HL-60/S4 treated with phorbol 12-myristate 13-acetate at 8.2 ng/mL for 4 days and 3 days (cell line): ENCODE data around the gene TRAPPC2L.

Source experiments
- in situ Hi-C: fragments of 300-500 bp; cut with MboI; formaldehyde crosslinking; loops from 2 replicates; pipeline ENCODE4 v1.15.0; 2022; ENCODE audit warnings: low sequenced_read_pairs

TRAPPC2L gene

GRCh38 chr16:88856828-88857727 is at the start of gene TRAPPC2L, which contains the start of gene GALNS:
TRAPPC2L (plus strand) TSS chr16:88857127; CDS start chr16:88857151, 24 bp downstream.
GALNS (minus strand) TSS chr16:88856947; CDS start chr16:88856877, 70 bp downstream.
- in situ Hi-C loops: no loop called here

- in situ Hi-C loops: no loop called here
Measured at GRCh38 chr16:88807142-88807625, 49.7 kb upstream of the TRAPPC2L start.

- in situ Hi-C loops: no loop called here
Measured at GRCh38 chr16:88807626-88808453, 49.1 kb upstream of the TRAPPC2L start.

- in situ Hi-C loops: no loop called here
Measured at GRCh38 chr16:88809068-88809675, 47.8 kb upstream of the TRAPPC2L start.

- in situ Hi-C loops: no loop called here
Measured at GRCh38 chr16:88809676-88810165, 47.2 kb upstream of the TRAPPC2L start.

- in situ Hi-C loops: no loop called here
Measured at GRCh38 chr16:88810166-88810911, 46.6 kb upstream of the TRAPPC2L start.

- in situ Hi-C loops: no loop called here
Measured at GRCh38 chr16:88810912-88811768, 45.8 kb upstream of the TRAPPC2L start.

- in situ Hi-C loops: no loop called here
Measured at GRCh38 chr16:88811769-88812512, 45.0 kb upstream of the TRAPPC2L start, which contains the start of gene APRT. APRT (minus strand) TSS chr16:88811928; CDS start chr16:88811899, 29 bp downstream.

- in situ Hi-C loops: no loop called here
Measured at GRCh38 chr16:88812513-88813268, 44.2 kb upstream of the TRAPPC2L start.

GRCh38 chr16:88813269-88814143 is 43.4 kb upstream of the TRAPPC2L start:
- in situ Hi-C loops: no loop called here

GRCh38 chr16:88814144-88814502 is 42.8 kb upstream of the TRAPPC2L start:
- in situ Hi-C loops: no loop called here

GRCh38 chr16:88815227-88815626 is 41.7 kb upstream of the TRAPPC2L start:
- in situ Hi-C loops: no loop called here

GRCh38 chr16:88815901-88816589 is 40.9 kb upstream of the TRAPPC2L start:
- in situ Hi-C loops: no loop called here

- in situ Hi-C loops: no loop called here
Measured at GRCh38 chr16:88816736-88817535, 40.0 kb upstream of the TRAPPC2L start.

GRCh38 chr16:88817785-88818574 is 38.9 kb upstream of the TRAPPC2L start:
- in situ Hi-C loops: no loop called here
